Urinary bladder (tissue), 4 donors: Measurements from ENCODE around the gene RNASEL. TPM values are rescaled to one million over a fixed set of nuclear protein-coding genes. Genes with fewer than 3 reads are reported as not detected.
A peak's percentile ranks its signal among the peaks of the same experiment; 100 is the strongest.

Experiments used
- DNase-seq: peaks from one replicate; pipeline ENCODE4 v3.0.0-alpha.2; 2015; ENCODE audit errors: extremely low spot score
- H3K27ac ChIP-seq: one replicate; pipeline ENCODE4 v1.5.1; 2013; ENCODE audit warnings: low read depth, mild to moderate bottlenecking, moderate library complexity
- H3K36me3 ChIP-seq: one replicate; pipeline ENCODE4 v1.6.1; 2013; ENCODE audit warnings: mild to moderate bottlenecking, moderate library complexity; ENCODE audit not compliant: insufficient read depth
- H3K4me1 ChIP-seq: one replicate; pipeline ENCODE4 v1.6.1; 2013; ENCODE audit warnings: mild to moderate bottlenecking, moderate library complexity; ENCODE audit not compliant: insufficient read depth
- H3K4me3 ChIP-seq: one replicate; pipeline ENCODE4 v1.5.1; 2013; ENCODE audit warnings: low read depth, low read length
- WGBS: extraction: QIAGEN DNeasy Blood & Tissue Kit; methylation state at CpG from one replicate; pipeline ENCODE4 v1.1.7; 2013; 5-methylcytosine and 5-hydroxymethylcytosine counted together
- polyA plus RNA-seq: library from polyadenylated mRNA; stranded (reverse); fragments of 200-250 nt; gene quantifications from one replicate; pipeline ENCODE4 v1.2.3, GENCODE V29; 2013
- total RNA-seq: library from RNA; depleted of rRNA; stranded (reverse); fragments of >200 nt; gene quantifications from one replicate; pipeline ENCODE4 v1.2.3, GENCODE V29; 2014
- donor health status: healthy with polysubstance abuse.
- donor health status: healthy.

The RNASEL gene
- total and polyA plus RNA-seq, 2 donors: 10.7 to 17.2 TPM

- Histone ChIP-seq H3K36me3 (no peaks in the 10 kb centered on the region), H3K4me3 (no peak overlapping the region), H3K27ac (no peak overlapping the region), H3K4me1 (no peaks in the 10 kb centered on the region)
- 66% methylated on average over 5 of the region's 5 CpGs for WGBS
- DNase-seq: no peak
Measured at GRCh38 chr1:182600745-182601415, 11.8 kb upstream of the RNASEL start.

GRCh38 chr1:182600036-182600713 lies 11.1 kb upstream of the RNASEL start:
- WGBS: 87% methylated on average over 17 of the region's 17 CpGs
- Histone ChIP-seq H3K27ac (no peak overlapping the region), H3K4me3 (no peak overlapping the region), H3K36me3 (no peaks in the 10 kb centered on the region), H3K4me1 (no peaks in the 10 kb centered on the region)
- DNase-seq: no peak

- H3K36me3 ChIP-seq: no peaks in the 10 kb centered on the region
- 79% methylated on average over 6 of the region's 6 CpGs for WGBS
- no peak overlapping the region for H3K4me3 ChIP-seq
- H3K4me1 ChIP-seq: no peaks in the 10 kb centered on the region
- no peak for DNase-seq
- no peak overlapping the region for H3K27ac ChIP-seq
Measured at GRCh38 chr1:182599339-182599738, 10.3 kb upstream of the RNASEL start.

- Histone ChIP-seq H3K27ac (no peak overlapping the region), H3K4me1 (no peaks in the 10 kb centered on the region), H3K36me3 (no peaks in the 10 kb centered on the region), H3K4me3 (no peak overlapping the region)
- DNase-seq: no peak
- WGBS: 80% methylated on average over 5 of the region's 5 CpGs
Measured at GRCh38 chr1:182598296-182598695, 9.2 kb upstream of the RNASEL start.

GRCh38 chr1:182596934-182597333 lies 7.9 kb upstream of the RNASEL start:
- 83% methylated on average over 6 of the region's 6 CpGs for WGBS
- Histone ChIP-seq H3K36me3 (no peaks in the 10 kb centered on the region), H3K4me1 (no peaks in the 10 kb centered on the region), H3K4me3 (no peak overlapping the region), H3K27ac (no peak overlapping the region)
- DNase-seq: no peak

- no peaks in the 10 kb centered on the region for H3K4me1 ChIP-seq
- H3K27ac ChIP-seq: no peak overlapping the region
- H3K4me3 ChIP-seq: no peak overlapping the region
- no peaks in the 10 kb centered on the region for H3K36me3 ChIP-seq
- 34% methylated on average over 4 of the region's 4 CpGs for WGBS
- DNase-seq: no peak
Measured at GRCh38 chr1:182595641-182596240, 6.7 kb upstream of the RNASEL start.

GRCh38 chr1:182589931-182590330 lies 875 bp upstream of the RNASEL start:
- H3K27ac ChIP-seq: no peak overlapping the region
- H3K4me1 ChIP-seq: no peaks in the 10 kb centered on the region
- H3K4me3 ChIP-seq: no peak overlapping the region
- H3K36me3 ChIP-seq: no peaks in the 10 kb centered on the region
- DNase-seq: no peak
- 93% methylated on average over 5 of the region's 5 CpGs for WGBS

GRCh38 chr1:182589520-182589919 lies 464 bp upstream of the RNASEL start:
- Histone ChIP-seq H3K36me3 (no peaks in the 10 kb centered on the region), H3K4me1 (peaks cover 2% of the 10 kb centered on the region), H3K27ac (no peak overlapping the region), H3K4me3 (no peak overlapping the region)
- WGBS: 84% methylated on average over 3 of the region's 3 CpGs
- DNase-seq: no peak

- no peak for DNase-seq
- WGBS: 60% methylated on average over 4 of the region's 4 CpGs
- peak overlapping the region; percentile 87 for H3K27ac ChIP-seq
- H3K4me1 ChIP-seq: peaks cover 6% of the 10 kb centered on the region
- H3K36me3 ChIP-seq: no peaks in the 10 kb centered on the region
- H3K4me3 ChIP-seq: peak overlapping the region; percentile 62
Measured at GRCh38 chr1:182587666-182588499, 1.2 kb downstream of the RNASEL start.

- WGBS: 0% methylated on average over 1 of the region's 1 CpG
- H3K4me3 ChIP-seq: no peak overlapping the region
- DNase-seq: no peak
- no peaks in the 10 kb centered on the region for H3K36me3 ChIP-seq
- peaks cover 6% of the 10 kb centered on the region for H3K4me1 ChIP-seq
- no peak overlapping the region for H3K27ac ChIP-seq
Measured at GRCh38 chr1:182587093-182587492, 2.0 kb downstream of the RNASEL start.

- DNase-seq: no peak
- peaks cover 6% of the 10 kb centered on the region for H3K4me1 ChIP-seq
- 94% methylated on average over 11 of the region's 11 CpGs for WGBS
- H3K4me3 ChIP-seq: no peak overlapping the region
- no peak overlapping the region for H3K27ac ChIP-seq
- H3K36me3 ChIP-seq: no peaks in the 10 kb centered on the region
Measured at GRCh38 chr1:182586380-182586779, 2.7 kb downstream of the RNASEL start.

GRCh38 chr1:182584746-182585145 lies 4.3 kb downstream of the RNASEL start:
- no peak overlapping the region for H3K4me3 ChIP-seq

GRCh38 chr1:182580736-182581135 lies 8.3 kb downstream of the RNASEL start:
- Histone ChIP-seq H3K27ac (no peak overlapping the region), H3K4me1 (peaks cover 6% of the 10 kb centered on the region), H3K4me3 (no peak overlapping the region), H3K36me3 (no peaks in the 10 kb centered on the region)
- WGBS: 86% methylated on average over 2 of the region's 2 CpGs
- DNase-seq: no peak

More at GRCh38 chr1:182584746-182585145, 4.3 kb downstream of the RNASEL start:
- no peak overlapping the region for H3K27ac ChIP-seq
- no peak for DNase-seq
- WGBS: 96% methylated on average over 4 of the region's 4 CpGs
- peaks cover 6% of the 10 kb centered on the region for H3K4me1 ChIP-seq
- no peaks in the 10 kb centered on the region for H3K36me3 ChIP-seq
